Measurements from ENCODE around the gene BCLAF3.

GRCh38 chrX:20019672-20020365 is 29.0 kb upstream of the BCLAF3 start:
- TF ChIP-seq POLR2A (IDR thresholded peaks at IDR 0.05) (no peak), CTCF (IDR thresholded peaks at IDR 0.05) (no peak)

All from tibial nerve (tissue), 3 donors.